HEK293 (cell line): ENCODE data around the gene CCDC124.

Experiments used
- CTCF ChIA-PET: fragments of 350-600 bp; formaldehyde crosslinking; extraction: SDS; loops from one replicate; lab custom pipeline; 2021; ENCODE audit warnings: antibody characterized with exemption; lab: Yijun Ruan, JAX
- POLR2A ChIA-PET: fragments of 300-600 bp; formaldehyde crosslinking; extraction: SDS; loops from one replicate; lab custom pipeline; 2020; ENCODE audit warnings: antibody characterized with exemption, inconsistent platforms; lab: Yijun Ruan, JAX
- H3K27ac ChIP-seq: fragments of 200-500 bp; sonication (Bioruptor generic); 2 replicates; pipeline ENCODE4 v1.5.1; 2014; ENCODE audit warnings: low read depth, low read length, control low read depth, inconsistent platforms; ENCODE audit errors: extremely low read depth
- H3K36me3 ChIP-seq, 2 experiments: fragments of 200-500 bp in 1 of 2; sonication (Bioruptor generic) in 1 of 2; 1 replicate in 1 of 2; 2 replicates in 1 of 2; pipeline ENCODE4 v1.5.1; 2014 to 2017; ENCODE audit warnings: inconsistent platforms in 2 of 2, low read length in 2 of 2; ENCODE audit not compliant: control insufficient read depth in 2 of 2, insufficient read depth in 1 of 2
- H3K4me1 ChIP-seq: fragments of 200-500 bp; sonication (Bioruptor generic); 2 replicates; pipeline ENCODE4 v1.5.1; 2014; ENCODE audit warnings: mild to moderate bottlenecking, low read length, inconsistent platforms; ENCODE audit not compliant: control insufficient read depth, insufficient read depth
- H3K4me3 ChIP-seq: 2 replicates; pipeline ENCODE4 v1.5.1; 2011; ENCODE audit warnings: low read depth, mild to moderate bottlenecking, control low read depth, low read length, moderate library complexity
- H3K9me3 ChIP-seq: fragments of 200-500 bp; sonication (Bioruptor generic); 2 replicates; pipeline ENCODE4 v1.5.1; 2014; ENCODE audit warnings: low read depth, low read length, inconsistent platforms; ENCODE audit not compliant: control insufficient read depth, insufficient read depth
- GLIS1 ChIP-seq: fragments of 450-650 bp; formaldehyde crosslinking; IDR thresholded peaks from 2 replicates; pipeline ENCODE4 v1.5.1; 2016; ENCODE audit warnings: missing biosample characterization, missing genetic modification characterization
- YY2 ChIP-seq: fragments of 450-650 bp; formaldehyde crosslinking; IDR thresholded peaks from 2 replicates; pipeline ENCODE4 v1.5.1; 2016; ENCODE audit warnings: missing biosample characterization, missing genetic modification characterization
- ZBTB17 ChIP-seq: fragments of 450-650 bp; formaldehyde crosslinking; IDR thresholded peaks from 2 replicates; pipeline ENCODE4 v1.5.1; 2016; ENCODE audit warnings: missing biosample characterization, missing genetic modification characterization
- ZFHX2 ChIP-seq: fragments of 450-650 bp; formaldehyde crosslinking; conservative IDR thresholded peaks from 2 replicates; pipeline ENCODE4 v1.5.1; 2016; ENCODE audit warnings: missing biosample characterization, missing genetic modification characterization
- ZNF132 ChIP-seq: fragments of 450-650 bp; formaldehyde crosslinking; IDR thresholded peaks from 2 replicates; pipeline ENCODE4 v1.5.1; 2017; ENCODE audit warnings: missing biosample characterization, missing genetic modification characterization, borderline replicate concordance
- ZNF16 ChIP-seq: fragments of 450-650 bp; formaldehyde crosslinking; IDR thresholded peaks from 2 replicates; pipeline ENCODE4 v1.5.1; 2016; ENCODE audit warnings: low read depth, missing biosample characterization, missing genetic modification characterization
- ZNF239 ChIP-seq: fragments of 450-650 bp; formaldehyde crosslinking; IDR thresholded peaks from 2 replicates; pipeline ENCODE4 v1.5.1; 2016; ENCODE audit warnings: missing biosample characterization, missing genetic modification characterization
- ZNF521 ChIP-seq: fragments of 450-650 bp; formaldehyde crosslinking; IDR thresholded peaks from 2 replicates; pipeline ENCODE4 v1.5.1; 2017; ENCODE audit warnings: missing biosample characterization, mild to moderate bottlenecking, missing genetic modification characterization
- ZNF529 ChIP-seq: fragments of 450-650 bp; formaldehyde crosslinking; IDR thresholded peaks from 2 replicates; pipeline ENCODE4 v1.5.1; 2017; ENCODE audit warnings: missing genetic modification characterization, missing biosample characterization; ENCODE audit not compliant: insufficient replicate concordance
- ZNF623 ChIP-seq: fragments of 450-650 bp; formaldehyde crosslinking; IDR thresholded peaks from 2 replicates; pipeline ENCODE4 v1.5.1; 2016; ENCODE audit warnings: missing biosample characterization, missing genetic modification characterization
- TF ChIP-seq, protein P1 (sequence below): fragments of 450-650 bp; formaldehyde crosslinking; IDR thresholded peaks from 2 replicates; pipeline ENCODE4 v1.5.1; 2017; ENCODE audit warnings: missing biosample characterization, mild to moderate bottlenecking, missing genetic modification characterization, moderate library complexity
- TF ChIP-seq, protein P2 (sequence below): sonication (generic); formaldehyde crosslinking; IDR thresholded peaks from 2 replicates; pipeline ENCODE4 v1.8.1; 2022; ENCODE audit warnings: mild to moderate bottlenecking, moderate library complexity, missing genetic modification reagents
- TF ChIP-seq, protein P3 (sequence below): fragments of 450-650 bp; formaldehyde crosslinking; IDR thresholded peaks from 2 replicates; pipeline ENCODE4 v1.5.1; 2016; ENCODE audit warnings: missing biosample characterization, missing genetic modification characterization

Gene CCDC124

DNA sequence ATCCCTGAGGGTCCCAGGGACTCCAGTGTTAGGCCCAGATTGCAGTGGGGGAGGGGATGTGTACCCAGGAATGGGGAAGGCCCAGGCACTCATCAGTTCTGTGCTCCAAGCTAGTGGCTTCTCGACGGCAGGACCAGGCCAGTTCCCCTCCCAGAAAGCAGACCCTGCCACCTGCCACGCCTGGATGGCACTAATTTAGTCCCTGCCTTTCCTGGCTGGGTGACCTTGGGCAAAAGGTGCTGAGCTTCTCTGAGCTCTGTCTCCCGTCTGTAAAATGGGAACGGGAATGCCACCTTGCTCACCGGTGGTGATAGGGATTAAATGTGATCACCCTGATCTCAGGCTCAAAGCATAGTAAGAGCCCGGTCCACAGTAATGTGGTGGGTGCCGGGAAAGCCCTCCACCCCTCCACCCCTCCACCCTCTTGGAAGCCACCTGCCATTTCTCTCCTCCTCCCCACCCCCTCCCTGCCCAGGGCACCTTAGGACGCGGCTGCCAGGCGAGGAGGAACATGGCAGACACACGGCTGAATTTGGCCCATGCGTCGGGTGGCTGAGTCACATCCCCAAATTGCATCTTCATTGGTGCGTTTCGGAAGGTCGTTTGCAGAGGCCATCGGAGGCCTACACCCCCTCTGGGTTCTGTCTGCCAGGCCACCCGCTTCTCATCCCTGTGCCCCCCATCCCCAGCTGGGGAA lies 36.4 kb downstream of the CCDC124 start (continued):
- TF ChIP-seq ZNF16 (tag by site-specific recombination), result no peak

DNA sequence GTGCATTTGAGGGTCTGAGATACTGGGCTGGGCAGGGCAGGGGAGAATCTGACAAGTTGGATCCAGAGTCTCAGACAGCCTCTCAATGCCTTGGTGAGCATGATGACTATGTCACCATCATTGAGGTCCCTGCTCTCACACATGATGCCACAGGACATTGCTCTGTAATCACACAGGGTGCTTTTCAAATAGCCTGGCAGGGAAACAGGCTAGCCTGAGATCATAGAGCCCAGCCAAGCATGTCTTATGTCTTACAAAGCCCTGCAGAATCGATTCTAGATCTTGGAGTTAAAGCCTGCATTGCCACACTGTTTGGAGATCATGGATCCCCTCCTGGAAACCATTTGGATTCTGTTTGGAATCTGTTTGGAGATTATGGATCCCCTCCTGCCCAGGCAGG lies 39.4 kb downstream of the CCDC124 start:
- Histone ChIP-seq H3K4me1 (no peaks in the 10 kb centered on the region), H3K36me3 (peaks cover 0 to 3% of the 10 kb centered on the region in 2 experiments; a peak in 1 of 3 replicates), H3K9me3 (no peaks in the 10 kb centered on the region), H3K27ac (no peak overlapping the region), H3K4me3 (no peak overlapping the region)
- TF ChIP-seq ZNF16 (tag by site-specific recombination) (no peak), ZBTB17 (tag by site-specific recombination) (peak; percentile 97), GLIS1 (tag by site-specific recombination) (no peak), ZNF623 (tag by site-specific recombination) (0 out of 2 replicates have a peak, but pooled peaks have one; percentile 27)
- CTCF ChIA-PET, result no interaction called here
- POLR2A ChIA-PET, result no interaction called here

DNA sequence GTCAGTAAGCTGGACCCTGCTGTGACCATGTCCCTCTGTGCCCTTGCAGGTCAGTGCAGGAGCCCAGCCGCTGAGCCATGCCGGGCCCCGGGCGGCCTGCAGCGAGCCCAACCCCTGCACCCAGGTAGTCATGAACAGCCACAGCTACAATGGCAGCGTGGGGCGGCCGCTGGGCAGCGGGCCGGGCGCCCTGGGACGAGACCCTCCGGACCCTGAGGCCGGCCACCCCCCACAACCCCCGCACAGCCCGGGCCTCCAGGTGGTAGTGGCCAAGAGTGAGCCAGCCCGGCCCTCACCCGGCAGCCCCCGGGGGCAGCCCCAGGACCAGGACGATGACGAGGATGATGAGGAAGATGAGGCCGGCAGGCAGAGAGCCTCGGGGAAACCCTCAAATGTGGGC lies 40.9 kb downstream of the CCDC124 start:
- Histone ChIP-seq H3K4me3 (no peak overlapping the region), H3K27ac (no peak overlapping the region), H3K9me3 (no peaks in the 10 kb centered on the region), H3K36me3 (peaks cover 0 to 3% of the 10 kb centered on the region in 2 experiments; a peak in 1 of 3 replicates), H3K4me1 (no peaks in the 10 kb centered on the region)
- TF ChIP-seq ZNF132 (tag by site-specific recombination), result no peak
- TF ChIP-seq, protein P1, sequence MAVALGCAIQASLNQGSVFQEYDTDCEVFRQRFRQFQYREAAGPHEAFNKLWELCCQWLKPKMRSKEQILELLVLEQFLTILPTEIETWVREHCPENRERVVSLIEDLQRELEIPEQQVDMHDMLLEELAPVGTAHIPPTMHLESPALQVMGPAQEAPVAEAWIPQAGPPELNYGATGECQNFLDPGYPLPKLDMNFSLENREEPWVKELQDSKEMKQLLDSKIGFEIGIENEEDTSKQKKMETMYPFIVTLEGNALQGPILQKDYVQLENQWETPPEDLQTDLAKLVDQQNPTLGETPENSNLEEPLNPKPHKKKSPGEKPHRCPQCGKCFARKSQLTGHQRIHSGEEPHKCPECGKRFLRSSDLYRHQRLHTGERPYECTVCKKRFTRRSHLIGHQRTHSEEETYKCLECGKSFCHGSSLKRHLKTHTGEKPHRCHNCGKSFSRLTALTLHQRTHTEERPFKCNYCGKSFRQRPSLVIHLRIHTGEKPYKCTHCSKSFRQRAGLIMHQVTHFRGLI (tag by site-specific recombination), result no peak
- TF ChIP-seq, protein P2, sequence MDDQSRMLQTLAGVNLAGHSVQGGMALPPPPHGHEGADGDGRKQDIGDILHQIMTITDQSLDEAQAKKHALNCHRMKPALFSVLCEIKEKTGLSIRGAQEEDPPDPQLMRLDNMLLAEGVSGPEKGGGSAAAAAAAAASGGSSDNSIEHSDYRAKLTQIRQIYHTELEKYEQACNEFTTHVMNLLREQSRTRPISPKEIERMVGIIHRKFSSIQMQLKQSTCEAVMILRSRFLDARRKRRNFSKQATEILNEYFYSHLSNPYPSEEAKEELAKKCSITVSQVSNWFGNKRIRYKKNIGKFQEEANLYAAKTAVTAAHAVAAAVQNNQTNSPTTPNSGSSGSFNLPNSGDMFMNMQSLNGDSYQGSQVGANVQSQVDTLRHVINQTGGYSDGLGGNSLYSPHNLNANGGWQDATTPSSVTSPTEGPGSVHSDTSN, result no peak
- ChIA-PET CTCF (no interaction called here), POLR2A (interaction anchor here (0.6 kb wide), 1 partner anchor 37 kb away, joined by 3 read pairs; no protein-coding TSS in a partner anchor)

DNA sequence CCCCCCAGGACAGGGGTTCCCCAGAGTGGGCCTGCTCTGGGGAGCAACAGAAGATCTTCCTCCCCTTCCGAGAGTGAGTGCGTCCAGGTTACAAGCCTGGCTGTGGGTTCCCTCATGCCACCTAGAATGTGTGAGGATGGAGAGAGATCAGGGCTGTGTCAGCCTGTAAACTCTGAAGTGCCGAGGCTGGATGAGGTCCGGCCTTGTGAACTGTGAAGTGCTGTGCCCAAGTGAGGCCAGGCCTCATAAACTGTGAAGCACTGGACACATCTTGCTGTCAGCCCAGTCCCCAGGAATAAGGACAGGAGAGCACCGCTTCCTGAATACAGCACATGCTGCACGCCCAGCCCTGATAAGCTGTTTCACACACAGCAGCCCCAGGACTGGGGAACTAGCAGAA lies 41.7 kb downstream of the CCDC124 start:
- Histone ChIP-seq H3K36me3 (peaks cover 0 to 3% of the 10 kb centered on the region in 2 experiments; a peak in 1 of 3 replicates), H3K4me1 (no peaks in the 10 kb centered on the region), H3K9me3 (no peaks in the 10 kb centered on the region), H3K27ac (no peak overlapping the region), H3K4me3 (no peak overlapping the region)
- POLR2A ChIA-PET, result interaction anchor here (0.6 kb wide), 1 partner anchor 37 kb away, joined by 3 read pairs; no protein-coding TSS in a partner anchor
- no peak for TF ChIP-seq YY2 (tag by site-specific recombination)
- no peak for TF ChIP-seq ZNF521 (tag by site-specific recombination)
- TF ChIP-seq ZFHX2, result no peak
- TF ChIP-seq ZNF239 (tag by site-specific recombination), result no peak
- TF ChIP-seq, protein P3, sequence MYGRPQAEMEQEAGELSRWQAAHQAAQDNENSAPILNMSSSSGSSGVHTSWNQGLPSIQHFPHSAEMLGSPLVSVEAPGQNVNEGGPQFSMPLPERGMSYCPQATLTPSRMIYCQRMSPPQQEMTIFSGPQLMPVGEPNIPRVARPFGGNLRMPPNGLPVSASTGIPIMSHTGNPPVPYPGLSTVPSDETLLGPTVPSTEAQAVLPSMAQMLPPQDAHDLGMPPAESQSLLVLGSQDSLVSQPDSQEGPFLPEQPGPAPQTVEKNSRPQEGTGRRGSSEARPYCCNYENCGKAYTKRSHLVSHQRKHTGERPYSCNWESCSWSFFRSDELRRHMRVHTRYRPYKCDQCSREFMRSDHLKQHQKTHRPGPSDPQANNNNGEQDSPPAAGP (tag by site-specific recombination), result no peak
- TF ChIP-seq ZNF529 (tag by site-specific recombination), result no peak
- CTCF ChIA-PET, result no interaction called here
